Trophoblast cell (in vitro differentiated cells and primary cell): ENCODE measurements around the gene TET3.

Source experiments
- DNase-seq, 2 donors: peaks; one replicate each; pipeline ENCODE4 v3.0.0-alpha.2; 2016
- H2AFZ ChIP-seq: 2 replicates; pipeline ENCODE4 v1.6.1; 2013; ENCODE audit warnings: low read length, moderate library complexity, mild to moderate bottlenecking; ENCODE audit not compliant: insufficient read depth, poor library complexity
- H2AK5ac ChIP-seq: 2 replicates; pipeline ENCODE4 v1.6.1; 2013; ENCODE audit warnings: mild to moderate bottlenecking, low read length
- H2BK120ac ChIP-seq: 2 replicates; pipeline ENCODE4 v1.6.1; 2013; ENCODE audit warnings: low read length, mild to moderate bottlenecking, moderate library complexity; ENCODE audit not compliant: insufficient read depth, poor library complexity
- H2BK12ac ChIP-seq: 2 replicates; pipeline ENCODE4 v1.6.1; 2013; ENCODE audit warnings: mild to moderate bottlenecking, low read length, moderate library complexity
- H2BK5ac ChIP-seq: 2 replicates; pipeline ENCODE4 v1.6.1; 2013; ENCODE audit warnings: low read length, low read depth, moderate library complexity, mild to moderate bottlenecking; ENCODE audit not compliant: poor library complexity
- H3K14ac ChIP-seq: 2 replicates; pipeline ENCODE4 v1.6.1; 2013; ENCODE audit warnings: mild to moderate bottlenecking, low read length
- H3K18ac ChIP-seq: 2 replicates; pipeline ENCODE4 v1.6.1; 2013; ENCODE audit warnings: mild to moderate bottlenecking, low read length
- H3K23ac ChIP-seq: 2 replicates; pipeline ENCODE4 v1.6.1; 2013; ENCODE audit warnings: low read length
- H3K27ac ChIP-seq: 2 replicates; pipeline ENCODE4 v1.5.1; 2013; ENCODE audit warnings: low read depth, mild to moderate bottlenecking, inconsistent platforms, low read length, moderate library complexity
- H3K27me3 ChIP-seq: 2 replicates; pipeline ENCODE4 v1.6.1; 2013; ENCODE audit warnings: inconsistent platforms, mild to moderate bottlenecking, low read length, moderate library complexity; ENCODE audit not compliant: insufficient read depth
- H3K36me3 ChIP-seq, 2 experiments: 1 replicate in 1 of 2; 2 replicates in 1 of 2; pipeline ENCODE4 v1.6.1; 2013; ENCODE audit warnings: low read length in 2 of 2, mild to moderate bottlenecking in 2 of 2, moderate library complexity in 1 of 2; ENCODE audit not compliant: insufficient read depth in 2 of 2, control insufficient read depth in 1 of 2
- H3K4ac ChIP-seq: 2 replicates; pipeline ENCODE4 v1.6.1; 2013; ENCODE audit warnings: low read depth, mild to moderate bottlenecking, low read length, moderate library complexity
- H3K4me1 ChIP-seq, 2 experiments: 1 replicate in 1 of 2; 2 replicates in 1 of 2; pipeline ENCODE4 v1.6.1; 2013; ENCODE audit warnings: low read length in 2 of 2, mild to moderate bottlenecking in 2 of 2, moderate library complexity in 1 of 2; ENCODE audit not compliant: insufficient read depth in 2 of 2, control insufficient read depth in 1 of 2
- H3K4me2 ChIP-seq: 2 replicates; pipeline ENCODE4 v1.6.1; 2013; ENCODE audit warnings: inconsistent platforms, mild to moderate bottlenecking, low read length, moderate library complexity
- H3K4me3 ChIP-seq: 2 replicates; pipeline ENCODE4 v1.5.1; 2013; ENCODE audit warnings: mild to moderate bottlenecking, low read depth, low read length, inconsistent platforms
- H3K79me1 ChIP-seq: one replicate; pipeline ENCODE4 v1.6.1; 2013; ENCODE audit warnings: low read length
- H3K79me2 ChIP-seq: 2 replicates; pipeline ENCODE4 v1.6.1; 2013; ENCODE audit warnings: low read length, mild to moderate bottlenecking; ENCODE audit not compliant: control insufficient read depth, insufficient read depth, poor library complexity
- H3K9ac ChIP-seq: 2 replicates; pipeline ENCODE4 v1.6.1; 2013; ENCODE audit warnings: mild to moderate bottlenecking, low read length
- H3K9me3 ChIP-seq: 2 replicates; pipeline ENCODE4 v1.6.1; 2013; ENCODE audit warnings: low read depth, mild to moderate bottlenecking, control low read depth, inconsistent platforms, low read length; ENCODE audit not compliant: insufficient read depth
- H4K12ac ChIP-seq: 2 replicates; pipeline ENCODE4 v1.6.1; 2013; ENCODE audit warnings: low read depth, mild to moderate bottlenecking, low read length, moderate library complexity
- H4K8ac ChIP-seq: 2 replicates; pipeline ENCODE4 v1.6.1; 2013; ENCODE audit warnings: low read depth, mild to moderate bottlenecking, low read length, moderate library complexity
- H4K91ac ChIP-seq: one replicate; pipeline ENCODE4 v1.6.1; 2013; ENCODE audit warnings: low read depth, mild to moderate bottlenecking, low read length, moderate library complexity
- WGBS: extraction: QIAGEN DNeasy Blood & Tissue Kit; methylation state at CpG from one replicate; pipeline ENCODE4 v1.1.7; 2013; ENCODE audit warnings: missing lambda C conversion rate; ENCODE audit not compliant: insufficient read length, insufficient coverage; ENCODE audit errors: extremely low coverage; 5-methylcytosine and 5-hydroxymethylcytosine counted together

The TET3 gene

GRCh38 chr2:74007121-74007520 lies 22.4 kb downstream of the TET3 start:
- no peaks in the 10 kb centered on the region for H3K9me3 ChIP-seq
- no peak overlapping the region for H3K9ac ChIP-seq
- H2BK12ac ChIP-seq: no peak overlapping the region
- no peak overlapping the region for H2BK120ac ChIP-seq
- H2BK5ac ChIP-seq: no peak overlapping the region
- no peak overlapping the region for H2AFZ ChIP-seq
- no peak overlapping the region for H4K8ac ChIP-seq
- H3K36me3 ChIP-seq: peaks cover 5 to 8% of the 10 kb centered on the region in 2 experiments
- peaks cover 26% of the 10 kb centered on the region in 2 experiments for H3K4me1 ChIP-seq
- H3K4me3 ChIP-seq: no peak overlapping the region
- H3K23ac ChIP-seq: no peak overlapping the region
- H3K27ac ChIP-seq: no peak overlapping the region
- no peak overlapping the region for H3K4me2 ChIP-seq
- DNase-seq: no peak
- no peak overlapping the region for H3K14ac ChIP-seq
- no peak overlapping the region for H4K12ac ChIP-seq
- no peaks in the 10 kb centered on the region for H3K27me3 ChIP-seq
- no peak overlapping the region for H2AK5ac ChIP-seq
- WGBS: no CpG with 5 or more reads among the region's 4 CpGs
- H3K79me2 ChIP-seq: peaks cover 4% of the 10 kb centered on the region
- H3K79me1 ChIP-seq: peaks cover 3% of the 10 kb centered on the region
- no peak overlapping the region for H3K18ac ChIP-seq
- H4K91ac ChIP-seq: no peak overlapping the region
- no peak overlapping the region for H3K4ac ChIP-seq

DNA sequence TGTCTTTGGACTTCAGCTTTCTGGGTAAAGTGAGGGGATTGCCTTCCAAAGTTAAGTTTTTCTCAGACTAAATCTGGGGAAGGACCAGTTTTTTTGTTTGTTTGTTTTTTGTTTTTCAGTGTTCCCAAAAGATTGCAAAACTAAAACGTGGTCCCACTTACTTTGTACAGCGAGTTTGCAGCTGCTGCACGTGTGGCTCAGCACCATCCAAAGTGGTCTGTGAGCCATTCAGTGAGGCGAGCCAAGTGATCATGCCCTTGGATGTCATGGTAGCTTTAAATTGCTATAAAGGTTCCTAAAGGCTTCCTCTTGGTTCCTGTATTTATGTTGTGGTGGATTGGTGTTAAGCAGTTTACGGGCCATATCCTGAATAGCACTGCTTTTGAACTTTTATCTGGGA lies 23.0 kb downstream of the TET3 start:
- no peaks in the 10 kb centered on the region for H3K9me3 ChIP-seq
- no peak overlapping the region for H2BK5ac ChIP-seq
- no peak overlapping the region for H4K8ac ChIP-seq
- peaks cover 4% of the 10 kb centered on the region for H3K79me2 ChIP-seq
- H4K12ac ChIP-seq: no peak overlapping the region
- H3K4ac ChIP-seq: no peak overlapping the region
- no peak overlapping the region for H2AK5ac ChIP-seq
- DNase-seq: no peak
- no CpG with 5 or more reads among the region's 5 CpGs for WGBS
- H3K27ac ChIP-seq: no peak overlapping the region
- no peak overlapping the region for H2BK120ac ChIP-seq
- peaks cover 3% of the 10 kb centered on the region for H3K79me1 ChIP-seq
- H3K9ac ChIP-seq: no peak overlapping the region
- no peak overlapping the region for H3K14ac ChIP-seq
- H4K91ac ChIP-seq: no peak overlapping the region
- no peak overlapping the region for H2BK12ac ChIP-seq
- H3K23ac ChIP-seq: no peak overlapping the region
- H3K18ac ChIP-seq: no peak overlapping the region
- peaks cover 5 to 8% of the 10 kb centered on the region in 2 experiments for H3K36me3 ChIP-seq
- no peak overlapping the region for H3K4me3 ChIP-seq
- H3K4me1 ChIP-seq: peaks cover 26% of the 10 kb centered on the region in 2 experiments
- H3K4me2 ChIP-seq: no peak overlapping the region
- no peaks in the 10 kb centered on the region for H3K27me3 ChIP-seq
- H2AFZ ChIP-seq: no peak overlapping the region

DNA sequence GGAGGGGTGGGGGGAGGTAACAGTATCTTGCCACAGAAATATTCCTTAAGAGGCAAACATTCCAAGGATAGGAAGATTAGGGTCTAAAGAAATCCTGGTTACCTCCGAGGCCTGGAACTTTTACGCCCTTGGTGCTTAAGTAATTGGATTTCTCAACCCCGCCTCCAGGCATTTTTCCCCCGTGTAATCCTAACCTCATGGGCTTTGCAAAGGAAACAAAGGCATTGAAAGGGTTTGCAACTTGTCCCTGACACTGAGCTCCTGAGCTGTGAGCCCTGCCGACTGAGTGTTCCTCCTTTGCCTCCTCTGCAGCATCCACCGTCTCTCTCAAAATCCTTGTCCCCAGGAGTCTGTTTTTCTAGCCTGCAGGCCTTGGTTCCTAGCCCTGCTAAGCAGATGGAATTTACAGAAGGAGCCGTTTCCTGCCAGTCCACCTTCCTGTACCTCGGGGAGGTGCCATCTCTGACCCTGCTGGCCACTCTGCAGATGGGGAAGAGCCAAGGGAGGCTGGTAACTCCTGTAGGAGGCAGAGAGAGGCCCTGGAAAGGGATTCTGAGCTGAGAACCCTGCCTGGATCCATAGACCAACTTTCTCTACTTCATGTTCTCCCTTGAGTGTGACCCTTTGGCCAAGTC lies 24.2 kb downstream of the TET3 start:
- no peak overlapping the region for H4K91ac ChIP-seq
- peak overlapping the region; percentile 31 for H3K23ac ChIP-seq
- peak overlapping the region; percentile 38 for H3K18ac ChIP-seq
- H3K27ac ChIP-seq: no peak overlapping the region
- no peak overlapping the region for H2BK120ac ChIP-seq
- peak overlapping the region; percentile 22 for H3K14ac ChIP-seq
- no peaks in the 10 kb centered on the region for H3K9me3 ChIP-seq
- no peak overlapping the region for H2AK5ac ChIP-seq
- peaks cover 3% of the 10 kb centered on the region for H3K79me2 ChIP-seq
- H3K4me1 ChIP-seq: peaks cover 22% of the 10 kb centered on the region in 2 experiments
- H4K12ac ChIP-seq: no peak overlapping the region
- H2BK5ac ChIP-seq: no peak overlapping the region
- no peak overlapping the region for H3K4ac ChIP-seq
- no peak overlapping the region for H4K8ac ChIP-seq
- peaks cover 5 to 8% of the 10 kb centered on the region in 2 experiments for H3K36me3 ChIP-seq
- peak overlapping the region; percentile 70 for H2BK12ac ChIP-seq
- DNase-seq: peak; percentile 88 to 98
- no CpG with 5 or more reads among the region's 8 CpGs for WGBS
- no peak overlapping the region for H2AFZ ChIP-seq
- no peak overlapping the region for H3K4me3 ChIP-seq
- H3K9ac ChIP-seq: no peak overlapping the region
- no peaks in the 10 kb centered on the region for H3K27me3 ChIP-seq
- H3K4me2 ChIP-seq: no peak overlapping the region
- H3K79me1 ChIP-seq: peaks cover 3% of the 10 kb centered on the region

- H3K79me2 ChIP-seq: no peaks in the 10 kb centered on the region
- peaks cover 3 to 5% of the 10 kb centered on the region in 2 experiments for H3K36me3 ChIP-seq
- no peak overlapping the region for H3K4me2 ChIP-seq
- no peak overlapping the region for H2BK12ac ChIP-seq
- peak overlapping the region; percentile 39 for H3K18ac ChIP-seq
- H3K9me3 ChIP-seq: no peaks in the 10 kb centered on the region
- DNase-seq: peak in 1 of 2 donors; percentile 63
- peaks cover 3% of the 10 kb centered on the region for H3K79me1 ChIP-seq
- H3K4ac ChIP-seq: no peak overlapping the region
- H4K91ac ChIP-seq: peak overlapping the region; percentile 42
- peak overlapping the region; percentile 38 for H3K4me3 ChIP-seq
- H3K27ac ChIP-seq: no peak overlapping the region
- no peak overlapping the region for H3K14ac ChIP-seq
- H3K27me3 ChIP-seq: no peaks in the 10 kb centered on the region
- no peak overlapping the region for H4K8ac ChIP-seq
- H3K4me1 ChIP-seq: peaks cover 22% of the 10 kb centered on the region in 2 experiments
- no peak overlapping the region for H2AFZ ChIP-seq
- no peak overlapping the region for H3K9ac ChIP-seq
- no peak overlapping the region for H2BK120ac ChIP-seq
- H2AK5ac ChIP-seq: no peak overlapping the region
- no peak overlapping the region for H3K23ac ChIP-seq
- H4K12ac ChIP-seq: no peak overlapping the region
- H2BK5ac ChIP-seq: no peak overlapping the region
These were observed 24.9 kb downstream of the TET3 start for GRCh38 chr2:74009577-74009976.
